Ectodermal cell (in vitro differentiated cells): ENCODE measurements around the gene ASB6.

ENCODE experiments used
- H3K27ac ChIP-seq: 2 replicates; pipeline ENCODE4 v1.7.0; 2013; ENCODE audit warnings: mild to moderate bottlenecking, low read depth, low read length; ENCODE audit not compliant: insufficient read depth, poor library complexity, severe bottlenecking
- H3K27me3 ChIP-seq: 2 replicates; pipeline ENCODE4 v1.7.0; 2013; ENCODE audit warnings: mild to moderate bottlenecking, low read length; ENCODE audit not compliant: insufficient read depth, control insufficient read depth, poor library complexity, severe bottlenecking
- H3K36me3 ChIP-seq: one replicate; pipeline ENCODE4 v1.7.0; 2013; ENCODE audit warnings: low read length; ENCODE audit not compliant: control insufficient read depth, insufficient read depth
- H3K4me1 ChIP-seq: one replicate; pipeline ENCODE4 v1.7.0; 2013; ENCODE audit warnings: low read length; ENCODE audit not compliant: control insufficient read depth, insufficient read depth
- H3K4me3 ChIP-seq: 2 replicates; pipeline ENCODE4 v1.7.0; 2013; ENCODE audit warnings: low read depth, low read length, control low read depth; ENCODE audit not compliant: insufficient read depth
- H3K9me3 ChIP-seq: 2 replicates; pipeline ENCODE4 v1.7.0; 2013; ENCODE audit warnings: mild to moderate bottlenecking, low read length, moderate library complexity; ENCODE audit not compliant: control insufficient read depth
- WGBS, 2 experiments: methylation state at CpG; one replicate each; pipeline ENCODE4 v1.1.7; 2013; ENCODE audit warnings: missing lambda C conversion rate in 2 of 2; 5-methylcytosine and 5-hydroxymethylcytosine counted together

Gene ASB6

GRCh38 chr9:129655154-129655553 lies 13.2 kb upstream of the ASB6 start:
- Histone ChIP-seq H3K4me1 (no peaks in the 10 kb centered on the region), H3K9me3 (no peaks in the 10 kb centered on the region), H3K36me3 (no peaks in the 10 kb centered on the region), H3K27me3 (no peaks in the 10 kb centered on the region), H3K27ac (no peak overlapping the region), H3K4me3 (no peak overlapping the region)
- 94 to 95% methylated on average over 7 of the region's 7 CpGs for WGBS, 2 experiments

DNA sequence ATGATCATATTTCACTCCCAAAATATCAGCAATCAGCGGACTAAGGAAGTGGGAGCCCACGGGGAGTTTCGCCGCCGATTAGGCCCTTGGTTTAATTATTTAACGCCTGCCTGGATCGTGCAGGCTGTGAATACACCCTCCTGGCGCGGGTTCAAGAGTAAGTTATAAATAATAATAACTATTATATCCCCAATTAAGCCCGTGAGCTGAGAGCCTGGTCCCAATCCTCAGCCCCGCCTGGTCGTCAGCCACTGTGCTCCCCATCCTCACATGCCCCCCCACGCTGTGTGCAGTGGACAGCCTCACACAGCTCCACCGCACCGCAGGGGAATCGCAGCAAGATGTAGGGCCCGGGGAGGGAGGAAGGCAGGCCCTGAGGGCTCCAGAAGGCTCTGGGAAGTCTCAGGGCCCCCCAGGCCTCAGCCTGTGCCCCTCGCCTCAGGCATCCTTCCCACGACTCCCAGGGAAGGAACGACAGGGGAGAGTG lies 12.6 kb upstream of the ASB6 start:
- no peak overlapping the region for H3K27ac ChIP-seq
- H3K36me3 ChIP-seq: no peaks in the 10 kb centered on the region
- WGBS, 2 experiments: 92 to 93% methylated on average over 18 of the region's 20 CpGs
- H3K4me1 ChIP-seq: no peaks in the 10 kb centered on the region
- H3K27me3 ChIP-seq: no peaks in the 10 kb centered on the region
- no peaks in the 10 kb centered on the region for H3K9me3 ChIP-seq
- H3K4me3 ChIP-seq: no peak overlapping the region

- no peaks in the 10 kb centered on the region for H3K27me3 ChIP-seq
- no peaks in the 10 kb centered on the region for H3K36me3 ChIP-seq
- no peaks in the 10 kb centered on the region for H3K9me3 ChIP-seq
- H3K4me3 ChIP-seq: no peak overlapping the region
- 75 to 77% methylated on average over 17 to 19 of the region's 19 CpGs for WGBS, 2 experiments
- no peak overlapping the region for H3K27ac ChIP-seq
- no peaks in the 10 kb centered on the region for H3K4me1 ChIP-seq
Observed at GRCh38 chr9:129653823-129654553, 12.0 kb upstream of the ASB6 start.

- WGBS, 2 experiments: 93 to 95% methylated on average over 10 of the region's 10 CpGs
- Histone ChIP-seq H3K36me3 (no peaks in the 10 kb centered on the region), H3K4me3 (no peak overlapping the region), H3K4me1 (peaks cover 3% of the 10 kb centered on the region), H3K9me3 (no peaks in the 10 kb centered on the region), H3K27me3 (no peaks in the 10 kb centered on the region), H3K27ac (no peak overlapping the region)
Observed at GRCh38 chr9:129650680-129651235, 8.8 kb upstream of the ASB6 start.

GRCh38 chr9:129649726-129650679 lies 8.1 kb upstream of the ASB6 start:
- Histone ChIP-seq H3K4me3 (no peak overlapping the region), H3K27ac (no peak overlapping the region), H3K36me3 (no peaks in the 10 kb centered on the region), H3K27me3 (no peaks in the 10 kb centered on the region), H3K4me1 (peaks cover 3% of the 10 kb centered on the region), H3K9me3 (no peaks in the 10 kb centered on the region)
- 89 to 91% methylated on average over 20 of the region's 20 CpGs for WGBS, 2 experiments

DNA sequence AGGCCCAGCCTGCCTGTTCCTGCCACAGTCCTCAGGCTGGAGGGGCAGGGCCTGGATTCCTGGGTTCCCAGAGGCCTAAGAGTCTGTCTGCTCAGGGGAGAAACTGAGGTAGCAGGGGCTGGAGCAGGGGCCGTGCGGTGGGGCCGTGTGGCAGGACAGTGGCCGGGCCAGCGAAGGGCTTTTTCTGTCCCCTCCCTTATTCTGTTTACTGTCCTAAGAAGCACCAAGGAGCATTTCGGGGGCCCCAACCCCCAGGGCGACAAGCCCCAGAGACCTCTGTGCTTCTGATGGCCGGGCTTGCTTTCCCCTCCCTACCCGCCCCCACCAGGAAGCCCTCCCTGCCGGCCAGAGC lies 6.8 kb upstream of the ASB6 start:
- Histone ChIP-seq H3K27me3 (no peaks in the 10 kb centered on the region), H3K27ac (no peak overlapping the region), H3K36me3 (no peaks in the 10 kb centered on the region), H3K9me3 (no peaks in the 10 kb centered on the region), H3K4me1 (peaks cover 3% of the 10 kb centered on the region), H3K4me3 (no peak overlapping the region)
- 85% methylated on average over 10 of the region's 10 CpGs for WGBS, 2 experiments

- Histone ChIP-seq H3K36me3 (no peaks in the 10 kb centered on the region), H3K4me3 (no peak overlapping the region), H3K27ac (no peak overlapping the region), H3K27me3 (no peaks in the 10 kb centered on the region), H3K4me1 (peaks cover 3% of the 10 kb centered on the region), H3K9me3 (no peaks in the 10 kb centered on the region)
- WGBS, 2 experiments: 81 to 84% methylated on average over 16 of the region's 16 CpGs
Observed at GRCh38 chr9:129648092-129648763, 6.3 kb upstream of the ASB6 start.

DNA sequence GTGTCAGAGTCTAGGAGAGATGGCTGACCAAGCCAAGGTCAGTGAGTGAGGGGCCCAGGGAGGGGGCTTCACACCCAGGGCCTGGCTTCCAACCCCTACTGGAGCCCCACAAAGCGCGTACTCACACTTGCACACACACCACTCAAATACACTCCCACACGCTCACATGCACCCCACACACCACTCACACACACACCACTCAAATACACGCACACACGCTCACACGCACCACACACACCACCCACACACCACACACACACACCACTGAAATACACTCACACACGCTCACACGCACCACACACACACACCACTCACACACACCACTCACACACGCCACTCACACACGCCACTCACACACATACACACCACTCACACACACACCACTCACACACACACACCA lies 5.7 kb upstream of the ASB6 start:
- H3K27me3 ChIP-seq: no peaks in the 10 kb centered on the region
- WGBS, 2 experiments: 80 to 83% methylated on average over 10 of the region's 10 CpGs
- H3K27ac ChIP-seq: no peak overlapping the region
- H3K4me3 ChIP-seq: no peak overlapping the region
- no peaks in the 10 kb centered on the region for H3K36me3 ChIP-seq
- H3K4me1 ChIP-seq: peaks cover 3% of the 10 kb centered on the region
- no peaks in the 10 kb centered on the region for H3K9me3 ChIP-seq

DNA sequence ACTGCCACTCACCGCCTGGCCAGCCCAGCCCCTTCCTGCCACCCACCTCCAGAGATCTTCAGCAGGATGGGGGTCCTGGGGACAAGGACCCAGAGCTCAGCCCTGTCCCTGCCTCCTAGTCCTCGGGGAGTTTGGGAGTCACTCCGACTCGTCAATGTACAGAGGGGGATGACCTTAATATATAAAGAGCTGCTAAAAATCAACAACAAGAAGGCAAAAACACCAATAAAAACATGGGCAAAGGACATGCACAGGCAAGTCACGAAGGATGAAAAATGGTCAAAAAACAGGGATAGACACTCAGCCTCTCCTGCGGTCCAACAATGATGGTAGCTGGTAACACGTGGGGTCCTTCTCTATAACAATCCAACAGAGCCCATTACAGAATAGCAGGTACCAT lies 4.7 kb upstream of the ASB6 start:
- 94% methylated on average over 7 of the region's 7 CpGs for WGBS, 2 experiments
- no peak overlapping the region for H3K4me3 ChIP-seq
- H3K36me3 ChIP-seq: no peaks in the 10 kb centered on the region
- no peaks in the 10 kb centered on the region for H3K9me3 ChIP-seq
- H3K4me1 ChIP-seq: peaks cover 3% of the 10 kb centered on the region
- H3K27me3 ChIP-seq: no peaks in the 10 kb centered on the region
- no peak overlapping the region for H3K27ac ChIP-seq
